Osteocyte (in vitro differentiated cells): ENCODE results near the gene RFX2. TPM values are rescaled to one million over a fixed set of nuclear protein-coding genes. Genes with fewer than 3 reads are reported as not detected.

ENCODE experiments used
- DNase-seq: peaks from one replicate; pipeline ENCODE4 v3.0.0; 2021; ENCODE audit warnings: mixed read lengths; ENCODE audit not compliant: unreplicated experiment; ENCODE audit errors: extremely low spot score
- H3K27ac Mint-ChIP-seq: one replicate; pipeline ENCODE4 v1.8.0; 2021; ENCODE audit warnings: mild to moderate bottlenecking, mixed read lengths; ENCODE audit not compliant: unreplicated experiment
- H3K27me3 Mint-ChIP-seq: one replicate; pipeline ENCODE4 v1.8.0; 2021; ENCODE audit warnings: mixed read lengths; ENCODE audit not compliant: unreplicated experiment
- H3K36me3 Mint-ChIP-seq: one replicate; pipeline ENCODE4 v1.8.0; 2021; ENCODE audit warnings: mixed read lengths; ENCODE audit not compliant: unreplicated experiment
- H3K4me1 Mint-ChIP-seq: one replicate; pipeline ENCODE4 v1.8.0; 2021; ENCODE audit warnings: mixed read lengths; ENCODE audit not compliant: unreplicated experiment
- H3K4me3 Mint-ChIP-seq: one replicate; pipeline ENCODE4 v1.8.0; 2021; ENCODE audit warnings: mild to moderate bottlenecking, moderate library complexity, mixed read lengths; ENCODE audit not compliant: unreplicated experiment
- H3K9me3 Mint-ChIP-seq: one replicate; pipeline ENCODE4 v1.8.0; 2021; ENCODE audit warnings: mixed read lengths; ENCODE audit not compliant: unreplicated experiment
- CTCF ChIP-seq: fragments of 200-600 bp; sonication (generic); IDR thresholded peaks from 2 replicates; pipeline ENCODE4 v1.5.0; 2021; ENCODE audit warnings: antibody characterized with exemption, mild to moderate bottlenecking, moderate library complexity
- total RNA-seq: library from RNA; stranded (reverse); gene quantifications from 2 replicates; pipeline ENCODE4 v1.2.1, GENCODE V29; 2021

Gene RFX2
- total RNA-seq, 1 donor from 2014 or later: 5.3 TPM

- no peaks in the 10 kb centered on the region for H3K27me3 Mint-ChIP-seq
- H3K4me1 Mint-ChIP-seq: peaks cover 41% of the 10 kb centered on the region
- no peak for DNase-seq
- H3K9me3 Mint-ChIP-seq: no peaks in the 10 kb centered on the region
- TF ChIP-seq CTCF: no peak
- peaks cover 11% of the 10 kb centered on the region for H3K36me3 Mint-ChIP-seq
- peak overlapping the region; percentile 92 for H3K4me3 Mint-ChIP-seq
- no peak overlapping the region for H3K27ac Mint-ChIP-seq
These were observed 134.9 kb downstream of the RFX2 start for GRCh38 chr19:5975388-5975728.

GRCh38 chr19:5974721-5975387 lies 135.4 kb downstream of the RFX2 start:
- no peaks in the 10 kb centered on the region for H3K9me3 Mint-ChIP-seq
- H3K36me3 Mint-ChIP-seq: peaks cover 11% of the 10 kb centered on the region
- H3K27me3 Mint-ChIP-seq: no peaks in the 10 kb centered on the region
- TF ChIP-seq CTCF: no peak
- H3K27ac Mint-ChIP-seq: no peak overlapping the region
- H3K4me1 Mint-ChIP-seq: peaks cover 36% of the 10 kb centered on the region
- no peak overlapping the region for H3K4me3 Mint-ChIP-seq
- no peak for DNase-seq

GRCh38 chr19:5973867-5974635 lies 136.2 kb downstream of the RFX2 start:
- no peak for TF ChIP-seq CTCF
- no peak for DNase-seq
- Mint-ChIP-seq H3K9me3 (no peaks in the 10 kb centered on the region), H3K27me3 (no peaks in the 10 kb centered on the region), H3K36me3 (peaks cover 11% of the 10 kb centered on the region), H3K4me3 (no peak overlapping the region), H3K27ac (no peak overlapping the region), H3K4me1 (peaks cover 32% of the 10 kb centered on the region)

- DNase-seq: no peak
- H3K4me3 Mint-ChIP-seq: no peak overlapping the region
- H3K27ac Mint-ChIP-seq: no peak overlapping the region
- peaks cover 11% of the 10 kb centered on the region for H3K36me3 Mint-ChIP-seq
- TF ChIP-seq CTCF: no peak
- H3K4me1 Mint-ChIP-seq: peaks cover 33% of the 10 kb centered on the region
- no peaks in the 10 kb centered on the region for H3K27me3 Mint-ChIP-seq
- no peaks in the 10 kb centered on the region for H3K9me3 Mint-ChIP-seq
These were observed 136.9 kb downstream of the RFX2 start for GRCh38 chr19:5973376-5973775.

GRCh38 chr19:5972355-5972731 lies 138.0 kb downstream of the RFX2 start:
- peak overlapping the region; percentile 73 for H3K27ac Mint-ChIP-seq
- H3K4me3 Mint-ChIP-seq: no peak overlapping the region
- H3K4me1 Mint-ChIP-seq: peaks cover 36% of the 10 kb centered on the region
- TF ChIP-seq CTCF: no peak
- no peak for DNase-seq
- H3K9me3 Mint-ChIP-seq: no peaks in the 10 kb centered on the region
- H3K36me3 Mint-ChIP-seq: peaks cover 11% of the 10 kb centered on the region
- no peaks in the 10 kb centered on the region for H3K27me3 Mint-ChIP-seq
